Endothelial cell of umbilical vein (primary cell): Measurements from ENCODE around the gene SPATS1. TPM values are rescaled to one million over a fixed set of nuclear protein-coding genes. Genes with fewer than 3 reads are reported as not detected.

Experiments
- BruUV-seq: library from RNA; stranded (reverse); fragments of 400-500 nt; replicated peaks from 2 replicates; lab custom pipeline; 2021; lab: Mats Ljungman, UMichigan
- CTCF ChIA-PET: fragments of 300-600, 350-600 bp; sonication (Branson Sonifier 250); formaldehyde crosslinking; loops from one replicate; lab custom pipeline; 2021; ENCODE audit warnings: antibody characterized with exemption, inconsistent platforms; lab: Charles Lee
- POLR2A ChIA-PET: fragments of 300-600, 350-600 bp; sonication (Branson Sonifier 250); formaldehyde crosslinking; loops from one replicate; lab custom pipeline; 2021; ENCODE audit warnings: antibody characterized with exemption, inconsistent platforms; lab: Charles Lee
- DNase-seq: peaks from one replicate; pipeline ENCODE4 v3.0.0-alpha.2; 2011; ENCODE audit warnings: low read depth, low spot score
- FAIRE-seq: peaks from 2 replicates; lab custom pipeline; 2011; peaks lifted over from hg19 to GRCh38; lab: Jason Lieb, UNC
- H2AFZ ChIP-seq: 2 replicates; pipeline ENCODE4 v1.6.0; 2012; ENCODE audit warnings: low read depth, low read length, control low read depth, inconsistent platforms
- H3K27ac ChIP-seq: 2 replicates; pipeline ENCODE4 v1.5.1; 2011; ENCODE audit warnings: low read depth, mild to moderate bottlenecking, control low read depth, low read length, moderate library complexity; ENCODE audit not compliant: insufficient read depth
- H3K27me3 ChIP-seq, 2 experiments: 2 replicates each; pipeline versions ENCODE4 v1.6.0 to v1.6.1; 2011; ENCODE audit warnings: low read length in 2 of 2, mixed read lengths in 1 of 2; ENCODE audit not compliant: control insufficient read depth in 2 of 2, insufficient read depth in 2 of 2
- H3K36me3 ChIP-seq, 2 experiments: 2 replicates in 1 of 2; 3 replicates in 1 of 2; pipeline ENCODE4 v1.5.1; 2011; ENCODE audit warnings: low read length in 2 of 2, mild to moderate bottlenecking in 1 of 2, moderate library complexity in 1 of 2; ENCODE audit not compliant: control insufficient read depth in 2 of 2, insufficient read depth in 2 of 2; ENCODE audit errors: extremely low read depth in 1 of 2
- H3K4me1 ChIP-seq: 3 replicates; pipeline ENCODE4 v1.5.1; 2011; ENCODE audit warnings: mild to moderate bottlenecking, low read length; ENCODE audit not compliant: control insufficient read depth, insufficient read depth; ENCODE audit errors: extremely low read depth
- H3K4me2 ChIP-seq: 2 replicates; pipeline ENCODE4 v1.6.1; 2011; ENCODE audit warnings: low read length, control low read depth, mixed read lengths; ENCODE audit not compliant: insufficient read depth
- H3K4me3 ChIP-seq, 3 experiments: fragments of 200-600 bp in 1 of 3; sonication (generic), shearing (Covaris generic) in 1 of 3; replicated peaks in 1 of 3; 2 replicates each; pipeline ENCODE4 v1.5.1; 2011 to 2016; ENCODE audit warnings: control low read depth in 3 of 3, low read length in 3 of 3, mild to moderate bottlenecking in 2 of 3, inconsistent platforms in 1 of 3, low read depth in 1 of 3, moderate library complexity in 1 of 3; ENCODE audit not compliant: insufficient read depth in 1 of 3
- H3K79me2 ChIP-seq: 2 replicates; pipeline ENCODE4 v1.6.0; 2012; ENCODE audit warnings: low read length, inconsistent platforms; ENCODE audit not compliant: control insufficient read depth, insufficient read depth
- H3K9ac ChIP-seq: replicated peaks from 2 replicates; pipeline ENCODE3; 2011; ENCODE audit warnings: low read length, control low read depth; ENCODE audit not compliant: insufficient read depth; ENCODE audit errors: extremely low read depth
- H3K9me1 ChIP-seq: replicated peaks from 3 replicates; pipeline ENCODE4 v1.6.0; 2011; ENCODE audit warnings: mild to moderate bottlenecking, low read length; ENCODE audit not compliant: control insufficient read depth, insufficient read depth; ENCODE audit errors: extremely low read depth
- H3K9me3 ChIP-seq: replicated peaks from 2 replicates; pipeline ENCODE4 v1.5.1; 2012; ENCODE audit warnings: low read length, inconsistent platforms; ENCODE audit not compliant: control insufficient read depth, insufficient read depth
- H4K20me1 ChIP-seq: replicated peaks from 2 replicates; pipeline ENCODE3; 2011; ENCODE audit warnings: mild to moderate bottlenecking, low read length; ENCODE audit not compliant: control insufficient read depth, insufficient read depth; ENCODE audit errors: extremely low read depth
- EZH2 ChIP-seq: IDR thresholded peaks from 2 replicates; pipeline ENCODE4 v1.6.1; 2012; ENCODE audit warnings: borderline replicate concordance, low read depth, mild to moderate bottlenecking, moderate library complexity, low read length, inconsistent platforms; ENCODE audit not compliant: severe bottlenecking
- FOS ChIP-seq: IDR thresholded peaks from 2 replicates; pipeline ENCODE4 v1.6.1; 2011; ENCODE audit warnings: mild to moderate bottlenecking, low read length, moderate library complexity, borderline replicate concordance; ENCODE audit not compliant: insufficient read depth
- GATA2 ChIP-seq: IDR thresholded peaks from 2 replicates; pipeline ENCODE4 v1.7.0; 2011; ENCODE audit warnings: low read depth, mild to moderate bottlenecking, moderate library complexity, mixed read lengths, low read length; ENCODE audit not compliant: insufficient read length, insufficient read depth
- JUN ChIP-seq: IDR thresholded peaks from 2 replicates; pipeline ENCODE4 v1.6.1; 2011; ENCODE audit warnings: borderline replicate concordance, low read depth; ENCODE audit not compliant: insufficient read length, insufficient read depth
- MYC ChIP-seq: IDR thresholded peaks from one replicate; pipeline ENCODE4 v1.6.1; 2011; ENCODE audit warnings: mild to moderate bottlenecking, low read depth, low read length
- POLR2A ChIP-seq: IDR thresholded peaks from 2 replicates; pipeline ENCODE4 v1.6.1; 2012; ENCODE audit warnings: low read depth, mild to moderate bottlenecking, control low read depth, low read length
- POLR2AphosphoS5 ChIP-seq: IDR thresholded peaks from 2 replicates; pipeline ENCODE4 v1.6.1; 2012; ENCODE audit warnings: low read depth, mild to moderate bottlenecking, control low read depth, low read length, moderate library complexity; ENCODE audit not compliant: insufficient read depth
- dilution Hi-C: fragments of 300-500 bp; cut with MboI; formaldehyde crosslinking; loops from one replicate; pipeline ENCODE4 v1.15.0; 2019; ENCODE audit warnings: low sequenced_read_pairs; ENCODE audit not compliant: extremely low pct_ligation_motif_present
- intact Hi-C: fragments of 100-400 bp; cut with micrococcal nuclease; formaldehyde crosslinking; loops from one replicate; pipeline ENCODE4 v1.10.0; 2022
- polyA plus RNA-seq, 4 experiments: library from polyadenylated mRNA; depleted of rRNA in 3 of 4; stranded (reverse) in 3 of 4; unstranded in 1 of 4; fragments of >200 nt; gene quantifications; 2 replicates each; pipeline versions ENCODE4 v1.2.1 to v1.2.3, GENCODE V29; 2011 to 2012; ENCODE audit warnings: missing spikeins in 1 of 4
- total RNA-seq: library from RNA; stranded (reverse); gene quantifications from 2 replicates; pipeline ENCODE4 v1.2.3, GENCODE V29; 2021
- TF ChIP-seq, protein P1 (sequence below), 2 donors: IDR thresholded peaks; 1 replicate in 1 of 2; 2 replicates in 1 of 2; pipeline ENCODE4 v1.5.1; 2011; ENCODE audit warnings: low read length in 2 of 2, mild to moderate bottlenecking in 2 of 2, moderate library complexity in 2 of 2, control low read depth in 1 of 2, inconsistent platforms in 1 of 2, low read depth in 1 of 2; ENCODE audit not compliant: insufficient read depth in 1 of 2; ENCODE audit errors: extremely low read depth in 1 of 2
- TF ChIP-seq, protein P2 (sequence below): IDR thresholded peaks from 2 replicates; pipeline ENCODE4 v1.6.1; 2011; ENCODE audit not compliant: insufficient read depth, insufficient read length

The SPATS1 gene
- total and polyA plus RNA-seq, 2 donors (not counting 3 experiments of a cell fraction or from before 2014, with no cell fraction given) = not detected

DNA sequence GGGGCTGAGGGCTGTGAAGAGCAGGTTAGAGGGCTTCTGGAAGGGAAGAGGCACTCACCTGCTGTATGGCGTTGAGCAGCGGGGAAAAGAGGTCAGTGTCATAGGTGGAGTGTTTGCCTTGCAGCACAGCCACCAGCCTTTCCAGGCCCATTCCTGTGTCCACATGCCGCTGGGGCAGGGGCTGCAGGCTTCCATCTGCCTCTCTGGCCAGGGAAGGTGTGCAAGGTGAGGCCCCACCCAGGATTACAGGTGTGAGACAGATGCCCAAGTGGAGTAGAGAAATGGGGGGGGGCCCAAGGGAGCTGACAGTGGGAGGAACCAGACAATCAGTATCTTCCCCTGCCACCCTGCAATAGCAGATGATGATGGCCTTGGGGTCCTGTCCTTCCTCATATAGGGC lies 32.2 kb upstream of the SPATS1 start:
- Histone ChIP-seq H3K27ac (no peak overlapping the region), H3K27me3 (no peaks in the 10 kb centered on the region), H3K36me3 (peaks cover 4 to 34% of the 10 kb centered on the region in 2 experiments), H3K4me1 (peaks cover 7% of the 10 kb centered on the region), H3K4me2 (no peak overlapping the region), H2AFZ (no peak overlapping the region), H3K9me3 (no peaks in the 10 kb centered on the region), H3K9ac (no peak overlapping the region), H3K9me1 (no peaks in the 10 kb centered on the region), H4K20me1 (no peaks in the 10 kb centered on the region), H3K4me3 (no peak overlapping the region), H3K79me2 (peaks cover 9% of the 10 kb centered on the region)
- CTCF ChIA-PET = no interaction called here
- no peak for TF ChIP-seq FOS
- TF ChIP-seq, protein P1, sequence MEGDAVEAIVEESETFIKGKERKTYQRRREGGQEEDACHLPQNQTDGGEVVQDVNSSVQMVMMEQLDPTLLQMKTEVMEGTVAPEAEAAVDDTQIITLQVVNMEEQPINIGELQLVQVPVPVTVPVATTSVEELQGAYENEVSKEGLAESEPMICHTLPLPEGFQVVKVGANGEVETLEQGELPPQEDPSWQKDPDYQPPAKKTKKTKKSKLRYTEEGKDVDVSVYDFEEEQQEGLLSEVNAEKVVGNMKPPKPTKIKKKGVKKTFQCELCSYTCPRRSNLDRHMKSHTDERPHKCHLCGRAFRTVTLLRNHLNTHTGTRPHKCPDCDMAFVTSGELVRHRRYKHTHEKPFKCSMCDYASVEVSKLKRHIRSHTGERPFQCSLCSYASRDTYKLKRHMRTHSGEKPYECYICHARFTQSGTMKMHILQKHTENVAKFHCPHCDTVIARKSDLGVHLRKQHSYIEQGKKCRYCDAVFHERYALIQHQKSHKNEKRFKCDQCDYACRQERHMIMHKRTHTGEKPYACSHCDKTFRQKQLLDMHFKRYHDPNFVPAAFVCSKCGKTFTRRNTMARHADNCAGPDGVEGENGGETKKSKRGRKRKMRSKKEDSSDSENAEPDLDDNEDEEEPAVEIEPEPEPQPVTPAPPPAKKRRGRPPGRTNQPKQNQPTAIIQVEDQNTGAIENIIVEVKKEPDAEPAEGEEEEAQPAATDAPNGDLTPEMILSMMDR (IDR thresholded peaks at IDR 0.05; ENCODE audit: extremely low read depth in 1 of 2, insufficient read depth in 1 of 2, low read depth in 1 of 2, low read length in 2 of 2) = no peak
- TF ChIP-seq POLR2AphosphoS5 = no peak
- TF ChIP-seq, protein P2, sequence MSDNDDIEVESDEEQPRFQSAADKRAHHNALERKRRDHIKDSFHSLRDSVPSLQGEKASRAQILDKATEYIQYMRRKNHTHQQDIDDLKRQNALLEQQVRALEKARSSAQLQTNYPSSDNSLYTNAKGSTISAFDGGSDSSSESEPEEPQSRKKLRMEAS = no peak
- no peak for TF ChIP-seq POLR2A
- no peak for TF ChIP-seq JUN
- TF ChIP-seq EZH2 = no peak
- TF ChIP-seq GATA2 = no peak
- TF ChIP-seq MYC = no peak
- DNase-seq = no peak
- intact Hi-C loops = no loop called here
- no peak for FAIRE-seq
- no TSS peak for BruUV-seq
- dilution Hi-C loops = no loop called here
- POLR2A ChIA-PET = no interaction called here
